Dermis microvascular lymphatic vessel endothelial cell (primary cell): Measurements from ENCODE around the gene EFCAB7. TPM values are rescaled to one million over a fixed set of nuclear protein-coding genes. Genes with fewer than 3 reads are reported as not detected.

ENCODE experiments used
- DNase-seq, 2 donors: peaks; one replicate each; pipeline versions ENCODE4 v3.0.0 to v3.0.0-alpha.2; 2010; ENCODE audit warnings: low read depth in 2 of 2
- total RNA-seq: library from RNA; depleted of rRNA; stranded (reverse); fragments of >200 nt; gene quantifications from 2 replicates; pipeline ENCODE4 v1.2.1, GENCODE V29; 2014

The EFCAB7 gene
- total RNA-seq, 1 donor from 2014 or later = 2.3 TPM

GRCh38 chr1:63601912-63602311, 78.6 kb downstream of the EFCAB7 start:
- no peak for DNase-seq

- DNase-seq = no peak
Measured at GRCh38 chr1:63602629-63603028, 79.3 kb downstream of the EFCAB7 start.

GRCh38 chr1:63603810-63604209, 80.5 kb downstream of the EFCAB7 start:
- no peak for DNase-seq

GRCh38 chr1:63607322-63607721, 84.0 kb downstream of the EFCAB7 start:
- no peak for DNase-seq

- DNase-seq = no peak
Measured at GRCh38 chr1:63611231-63611630, 87.9 kb downstream of the EFCAB7 start.

- DNase-seq = no peak
Measured at GRCh38 chr1:63612564-63612963, 89.2 kb downstream of the EFCAB7 start.

- DNase-seq = no peak
Measured at GRCh38 chr1:63612971-63613370, 89.6 kb downstream of the EFCAB7 start.

GRCh38 chr1:63615768-63616420, 92.6 kb downstream of the EFCAB7 start:
- DNase-seq = peak; percentile 51 to 72

GRCh38 chr1:63617450-63617849, 94.1 kb downstream of the EFCAB7 start:
- no peak for DNase-seq

- DNase-seq = no peak
Measured at GRCh38 chr1:63618011-63618410, 94.7 kb downstream of the EFCAB7 start.

- no peak for DNase-seq
Measured at GRCh38 chr1:63619558-63619957, 96.2 kb downstream of the EFCAB7 start.

- no peak for DNase-seq
Measured at GRCh38 chr1:63620671-63621070, 97.3 kb downstream of the EFCAB7 start.

- no peak for DNase-seq
Measured at GRCh38 chr1:63621075-63621474, 97.8 kb downstream of the EFCAB7 start.

- no peak for DNase-seq
Measured at GRCh38 chr1:63621698-63622097, 98.4 kb downstream of the EFCAB7 start.

Other genes starting within 250 kb of the EFCAB7 start
- gene FOXD3, start 201.0 kb upstream of the EFCAB7 start, total RNA-seq = not detected in 2 replicates
- 14.2 and 14.9 TPM in 2 replicates for gene ALG6, start 155.9 kb upstream of the EFCAB7 start, total RNA-seq
- gene ITGB3BP, start 300 bp upstream of the EFCAB7 start, total RNA-seq = 11.4 and 15.7 TPM in 2 replicates
- 43.1 and 66.1 TPM in 2 replicates for gene PGM1, start 69.9 kb downstream of the EFCAB7 start, total RNA-seq